Measurements from ENCODE around the gene ATP6V1F. TPM values are rescaled to one million over a fixed set of nuclear protein-coding genes. Genes with fewer than 3 reads are reported as not detected.

Gene ATP6V1F
- total RNA-seq, 1 experiment from 2014 or later, result 169 TPM

GRCh38 chr7:128880791-128881457 is 18.3 kb downstream of the ATP6V1F start:
- no peaks in the 10 kb centered on the region for H3K27me3 ChIP-seq (ENCODE audit: insufficient read depth, low read depth)
- intact Hi-C loops (cut with micrococcal nuclease; ENCODE audit: unreplicated experiment), result loop anchor here (1.0 to 5.0 kb wide), 2 partner anchors 87 to 404 kb away; partner anchors contain the start of gene METTL2B
- POLR2A ChIA-PET (ENCODE audit: unreplicated experiment), result interaction anchor here (0.5 kb wide), 1 partner anchor 213 kb away, joined by 11 read pairs; no protein-coding TSS in a partner anchor
- H3K4me2 ChIP-seq, result no peak overlapping the region
- no peaks in the 10 kb centered on the region for H3K4me1 ChIP-seq (replicated peaks; ENCODE audit: insufficient read depth)
- no peak for DNase-seq
- no TSS peak for BruUV-seq (replicated peaks)
- H3K4me3 ChIP-seq, result no peak overlapping the region
- no peak overlapping the region for H2AFZ ChIP-seq
- peaks cover 8% of the 10 kb centered on the region; the same call in 1 of the 2 replicates for H3F3A ChIP-seq (ENCODE audit: insufficient read depth, low read depth)
- H3K27ac ChIP-seq, result no peak overlapping the region
- no peaks in the 10 kb centered on the region for H3K79me2 ChIP-seq (ENCODE audit: low read depth)
- H4K20me1 ChIP-seq (ENCODE audit: insufficient read depth), result no peaks in the 10 kb centered on the region
- no peaks in the 10 kb centered on the region for H3K36me3 ChIP-seq (ENCODE audit: low read depth)
- no peaks in the 10 kb centered on the region for H3K9me3 ChIP-seq (ENCODE audit: insufficient read depth, low read depth)
- CTCF ChIA-PET, result interaction anchor here (0.8 to 3.2 kb wide), 2 partner anchors 18 to 141 kb away, joined by 11 to 13 read pairs; partner anchors contain the start of gene ATP6V1F
- TF ChIP-seq EZH2 (IDR thresholded peaks at IDR 0.05; ENCODE audit: low read depth), result no peak
- TF ChIP-seq CTCF (conservative IDR thresholded peaks at IDR 0.05), result no peak
- no peaks in the 10 kb centered on the region for H3K9me2 ChIP-seq (ENCODE audit: insufficient read depth)

GRCh38 chr7:128881458-128882125 is 18.9 kb downstream of the ATP6V1F start:
- H3K4me1 ChIP-seq (replicated peaks; ENCODE audit: insufficient read depth), result no peaks in the 10 kb centered on the region
- no peaks in the 10 kb centered on the region for H3K9me3 ChIP-seq (ENCODE audit: insufficient read depth, low read depth)
- intact Hi-C loops (cut with micrococcal nuclease; ENCODE audit: unreplicated experiment), result loop anchor here (5.0 kb wide), 1 partner anchor 404 kb away; the partner anchor contains the start of gene METTL2B
- H3K4me2 ChIP-seq, result no peak overlapping the region
- no peaks in the 10 kb centered on the region for H4K20me1 ChIP-seq (ENCODE audit: insufficient read depth)
- H3K79me2 ChIP-seq (ENCODE audit: low read depth), result no peaks in the 10 kb centered on the region
- no TSS peak for BruUV-seq (replicated peaks)
- ChIA-PET POLR2A (ENCODE audit: unreplicated experiment) (interaction anchor here (0.5 kb wide), 1 partner anchor 213 kb away, joined by 11 read pairs; no protein-coding TSS in a partner anchor), CTCF (interaction anchor here (0.6 to 3.2 kb wide), 3 partner anchors 18 to 113 kb away, joined by 3 to 13 read pairs (median 3); partner anchors contain the start of gene ATP6V1F)
- H3K9me2 ChIP-seq (ENCODE audit: insufficient read depth), result no peaks in the 10 kb centered on the region
- H3F3A ChIP-seq (ENCODE audit: insufficient read depth, low read depth), result peaks cover 8% of the 10 kb centered on the region; the same call in 1 of the 2 replicates
- DNase-seq, result no peak
- H3K27me3 ChIP-seq (ENCODE audit: insufficient read depth, low read depth), result no peaks in the 10 kb centered on the region
- no peak for TF ChIP-seq EZH2 (IDR thresholded peaks at IDR 0.05; ENCODE audit: low read depth)
- TF ChIP-seq CTCF (conservative IDR thresholded peaks at IDR 0.05), result no peak
- no peak overlapping the region for H2AFZ ChIP-seq
- H3K4me3 ChIP-seq, result no peak overlapping the region
- H3K27ac ChIP-seq, result no peak overlapping the region
- H3K36me3 ChIP-seq (ENCODE audit: low read depth), result no peaks in the 10 kb centered on the region

- intact Hi-C loops (cut with micrococcal nuclease; ENCODE audit: unreplicated experiment), result loop anchor here (5.0 kb wide), 1 partner anchor 405 kb away; the partner anchor contains the start of gene METTL2B
- Histone ChIP-seq H3K4me1 (replicated peaks; ENCODE audit: insufficient read depth) (peaks cover under 1% of the 10 kb centered on the region; the same call in 1 of the 2 replicates), H3K79me2 (ENCODE audit: low read depth) (no peaks in the 10 kb centered on the region), H3K9me3 (ENCODE audit: insufficient read depth, low read depth) (no peaks in the 10 kb centered on the region), H3K27me3 (ENCODE audit: insufficient read depth, low read depth) (no peaks in the 10 kb centered on the region), H3K27ac (no peak overlapping the region), H3K9me2 (ENCODE audit: insufficient read depth) (no peaks in the 10 kb centered on the region), H3F3A (ENCODE audit: insufficient read depth, low read depth) (peaks cover 11% of the 10 kb centered on the region), H2AFZ (no peak overlapping the region), H4K20me1 (ENCODE audit: insufficient read depth) (no peaks in the 10 kb centered on the region), H3K4me2 (no peak overlapping the region), H3K4me3 (no peak overlapping the region), H3K36me3 (ENCODE audit: low read depth) (no peaks in the 10 kb centered on the region)
- BruUV-seq (replicated peaks), result no TSS peak
- DNase-seq, result no peak
- TF ChIP-seq EZH2 (IDR thresholded peaks at IDR 0.05; ENCODE audit: low read depth), result no peak
- TF ChIP-seq CTCF (conservative IDR thresholded peaks at IDR 0.05), result no peak
- ChIA-PET CTCF (interaction anchor here (0.6 to 3.2 kb wide), 2 partner anchors 19 to 41 kb away, joined by 3 to 13 read pairs; partner anchors contain the start of gene ATP6V1F), POLR2A (ENCODE audit: unreplicated experiment) (no interaction called here)
Observed at GRCh38 chr7:128882134-128882533, 19.5 kb downstream of the ATP6V1F start.

Data from PC-9 (cell line).